ENCODE results near the gene NDUFA13.

The NDUFA13 gene

GRCh38 chr19:19526581-19527370 lies 10.8 kb downstream of the NDUFA13 start:
- Histone ChIP-seq H3F3A (ENCODE audit: insufficient read depth, low read length) (no peaks in the 10 kb centered on the region), H3K9me3 (replicated peaks; ENCODE audit: insufficient read depth, low read length) (no peaks in the 10 kb centered on the region), H4K20me1 (ENCODE audit: insufficient read depth, low read length) (no peaks in the 10 kb centered on the region), H3K9me2 (replicated peaks; ENCODE audit: insufficient read depth, low read length) (no peaks in the 10 kb centered on the region), H3K9ac (ENCODE audit: low read length) (no peak overlapping the region), H3K4me3 (ENCODE audit: low read length) (no peak overlapping the region), H3K27me3 (replicated peaks; ENCODE audit: insufficient read depth, low read length) (no peaks in the 10 kb centered on the region), H2AFZ (ENCODE audit: low read length) (no peak overlapping the region), H3K27ac (ENCODE audit: low read length) (no peak overlapping the region), H3K4me2 (ENCODE audit: low read depth, low read length) (no peak overlapping the region), H3K4me1 (ENCODE audit: low read length) (no peaks in the 10 kb centered on the region), H3K79me2 (ENCODE audit: low read length) (peaks cover 7% of the 10 kb centered on the region; the same call in 1 of the 2 replicates), H3K36me3 (replicated peaks; ENCODE audit: insufficient read depth, low read length) (no peaks in the 10 kb centered on the region)
- no peak for DNase-seq
- TF ChIP-seq, protein P1, sequence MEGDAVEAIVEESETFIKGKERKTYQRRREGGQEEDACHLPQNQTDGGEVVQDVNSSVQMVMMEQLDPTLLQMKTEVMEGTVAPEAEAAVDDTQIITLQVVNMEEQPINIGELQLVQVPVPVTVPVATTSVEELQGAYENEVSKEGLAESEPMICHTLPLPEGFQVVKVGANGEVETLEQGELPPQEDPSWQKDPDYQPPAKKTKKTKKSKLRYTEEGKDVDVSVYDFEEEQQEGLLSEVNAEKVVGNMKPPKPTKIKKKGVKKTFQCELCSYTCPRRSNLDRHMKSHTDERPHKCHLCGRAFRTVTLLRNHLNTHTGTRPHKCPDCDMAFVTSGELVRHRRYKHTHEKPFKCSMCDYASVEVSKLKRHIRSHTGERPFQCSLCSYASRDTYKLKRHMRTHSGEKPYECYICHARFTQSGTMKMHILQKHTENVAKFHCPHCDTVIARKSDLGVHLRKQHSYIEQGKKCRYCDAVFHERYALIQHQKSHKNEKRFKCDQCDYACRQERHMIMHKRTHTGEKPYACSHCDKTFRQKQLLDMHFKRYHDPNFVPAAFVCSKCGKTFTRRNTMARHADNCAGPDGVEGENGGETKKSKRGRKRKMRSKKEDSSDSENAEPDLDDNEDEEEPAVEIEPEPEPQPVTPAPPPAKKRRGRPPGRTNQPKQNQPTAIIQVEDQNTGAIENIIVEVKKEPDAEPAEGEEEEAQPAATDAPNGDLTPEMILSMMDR (IDR thresholded peaks at IDR 0.05; ENCODE audit: low read length) = no peak
- TF ChIP-seq EZH2 (optimal IDR thresholded peaks at IDR 0.05; ENCODE audit: low read depth, low read length) (no peak), EZH2phosphoT487 (IDR thresholded peaks at IDR 0.05; ENCODE audit: low read length) (no peak)

- Histone ChIP-seq H3K27ac (ENCODE audit: low read length) (no peak overlapping the region), H3K9me3 (replicated peaks; ENCODE audit: insufficient read depth, low read length) (no peaks in the 10 kb centered on the region), H3K4me2 (ENCODE audit: low read depth, low read length) (no peak overlapping the region), H2AFZ (ENCODE audit: low read length) (no peak overlapping the region), H3F3A (ENCODE audit: insufficient read depth, low read length) (no peaks in the 10 kb centered on the region), H3K27me3 (replicated peaks; ENCODE audit: insufficient read depth, low read length) (no peaks in the 10 kb centered on the region), H3K4me1 (ENCODE audit: low read length) (no peaks in the 10 kb centered on the region), H3K9me2 (replicated peaks; ENCODE audit: insufficient read depth, low read length) (no peaks in the 10 kb centered on the region), H3K36me3 (replicated peaks; ENCODE audit: insufficient read depth, low read length) (no peaks in the 10 kb centered on the region), H3K4me3 (ENCODE audit: low read length) (no peak overlapping the region), H4K20me1 (ENCODE audit: insufficient read depth, low read length) (no peaks in the 10 kb centered on the region), H3K79me2 (ENCODE audit: low read length) (peaks cover 7% of the 10 kb centered on the region; the same call in 1 of the 2 replicates), H3K9ac (ENCODE audit: low read length) (no peak overlapping the region)
- TF ChIP-seq EZH2 (optimal IDR thresholded peaks at IDR 0.05; ENCODE audit: low read depth, low read length) = no peak
- TF ChIP-seq EZH2phosphoT487 (IDR thresholded peaks at IDR 0.05; ENCODE audit: low read length) = no peak
- TF ChIP-seq, protein P1 (IDR thresholded peaks at IDR 0.05; ENCODE audit: low read length) = no peak
- DNase-seq = no peak
Measured at GRCh38 chr19:19527371-19527656, 11.3 kb downstream of the NDUFA13 start.

- no peak overlapping the region for H2AFZ ChIP-seq (ENCODE audit: low read length)
- TF ChIP-seq, protein P1 (IDR thresholded peaks at IDR 0.05; ENCODE audit: low read length) = no peak
- TF ChIP-seq EZH2phosphoT487 (IDR thresholded peaks at IDR 0.05; ENCODE audit: low read length) = no peak
- no peak for TF ChIP-seq EZH2 (optimal IDR thresholded peaks at IDR 0.05; ENCODE audit: low read depth, low read length)
- no peaks in the 10 kb centered on the region for H3K27me3 ChIP-seq (replicated peaks; ENCODE audit: insufficient read depth, low read length)
- H3K4me2 ChIP-seq (ENCODE audit: low read depth, low read length) = no peak overlapping the region
- peaks cover 2% of the 10 kb centered on the region; the same call in 1 of the 2 replicates for H3K79me2 ChIP-seq (ENCODE audit: low read length)
- no peaks in the 10 kb centered on the region for H3F3A ChIP-seq (ENCODE audit: insufficient read depth, low read length)
- no peaks in the 10 kb centered on the region for H3K36me3 ChIP-seq (replicated peaks; ENCODE audit: insufficient read depth, low read length)
- no peak overlapping the region for H3K4me3 ChIP-seq (ENCODE audit: low read length)
- DNase-seq = no peak
- H3K4me1 ChIP-seq (ENCODE audit: low read length) = no peaks in the 10 kb centered on the region
- H3K9me3 ChIP-seq (replicated peaks; ENCODE audit: insufficient read depth, low read length) = no peaks in the 10 kb centered on the region
- no peaks in the 10 kb centered on the region for H4K20me1 ChIP-seq (ENCODE audit: insufficient read depth, low read length)
- H3K9me2 ChIP-seq (replicated peaks; ENCODE audit: insufficient read depth, low read length) = no peaks in the 10 kb centered on the region
- no peak overlapping the region for H3K27ac ChIP-seq (ENCODE audit: low read length)
- no peak overlapping the region for H3K9ac ChIP-seq (ENCODE audit: low read length)
Measured at GRCh38 chr19:19527674-19528625, 11.9 kb downstream of the NDUFA13 start.
